AG09309 (cell line): ENCODE results near the gene FAM110D.

ENCODE experiments used
- DNase-seq: peaks from one replicate; pipeline ENCODE4 v3.0.0-alpha.2; 2010; ENCODE audit warnings: low read depth
- H3K4me3 ChIP-seq: 2 replicates; pipeline ENCODE4 v1.5.1; 2011; ENCODE audit warnings: mild to moderate bottlenecking, low read depth, low read length, moderate library complexity; ENCODE audit not compliant: control insufficient read depth
- TF ChIP-seq, protein P1 (sequence below): IDR thresholded peaks from 2 replicates; pipeline ENCODE4 v1.5.1; 2011; ENCODE audit warnings: mild to moderate bottlenecking, low read depth, low read length, inconsistent platforms; ENCODE audit not compliant: insufficient read depth, control insufficient read depth; ENCODE audit errors: missing control alignments

The FAM110D gene

GRCh38 chr1:26164036-26164860 is 5.4 kb downstream of the FAM110D start:
- no peak for DNase-seq
- TF ChIP-seq, protein P1, sequence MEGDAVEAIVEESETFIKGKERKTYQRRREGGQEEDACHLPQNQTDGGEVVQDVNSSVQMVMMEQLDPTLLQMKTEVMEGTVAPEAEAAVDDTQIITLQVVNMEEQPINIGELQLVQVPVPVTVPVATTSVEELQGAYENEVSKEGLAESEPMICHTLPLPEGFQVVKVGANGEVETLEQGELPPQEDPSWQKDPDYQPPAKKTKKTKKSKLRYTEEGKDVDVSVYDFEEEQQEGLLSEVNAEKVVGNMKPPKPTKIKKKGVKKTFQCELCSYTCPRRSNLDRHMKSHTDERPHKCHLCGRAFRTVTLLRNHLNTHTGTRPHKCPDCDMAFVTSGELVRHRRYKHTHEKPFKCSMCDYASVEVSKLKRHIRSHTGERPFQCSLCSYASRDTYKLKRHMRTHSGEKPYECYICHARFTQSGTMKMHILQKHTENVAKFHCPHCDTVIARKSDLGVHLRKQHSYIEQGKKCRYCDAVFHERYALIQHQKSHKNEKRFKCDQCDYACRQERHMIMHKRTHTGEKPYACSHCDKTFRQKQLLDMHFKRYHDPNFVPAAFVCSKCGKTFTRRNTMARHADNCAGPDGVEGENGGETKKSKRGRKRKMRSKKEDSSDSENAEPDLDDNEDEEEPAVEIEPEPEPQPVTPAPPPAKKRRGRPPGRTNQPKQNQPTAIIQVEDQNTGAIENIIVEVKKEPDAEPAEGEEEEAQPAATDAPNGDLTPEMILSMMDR = peak; percentile 41
- H3K4me3 ChIP-seq = peak overlapping the region; percentile 28

- TF ChIP-seq, protein P1 = no peak
- no peak for DNase-seq
- no peak overlapping the region for H3K4me3 ChIP-seq
Measured at GRCh38 chr1:26164861-26165842, 6.3 kb downstream of the FAM110D start.

DNA sequence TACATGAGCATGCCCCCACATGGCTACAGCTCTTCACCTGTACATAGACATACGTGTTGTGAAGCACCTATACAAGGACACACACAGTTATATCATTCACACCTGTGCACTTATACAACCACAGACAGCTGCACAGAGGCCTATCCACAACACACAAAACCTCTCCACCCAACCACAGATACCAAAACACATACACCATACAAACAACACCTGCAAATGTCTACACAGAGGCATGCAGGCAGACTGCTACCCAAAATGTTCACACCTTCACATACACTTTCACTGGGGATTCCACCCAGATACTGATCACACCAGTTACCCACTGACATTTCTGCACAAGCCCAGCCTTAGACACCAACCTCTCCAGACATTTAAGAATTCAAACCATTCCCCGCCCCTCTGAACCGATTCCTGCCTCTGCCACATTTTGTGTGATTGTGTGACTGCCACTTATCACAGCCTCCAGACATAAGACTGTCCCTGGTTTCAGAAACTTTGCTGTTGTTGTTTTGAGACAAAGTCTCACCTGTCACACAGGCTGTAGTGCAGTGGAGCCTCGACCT is 7.9 kb downstream of the FAM110D start:
- TF ChIP-seq, protein P1 = no peak
- no peak overlapping the region for H3K4me3 ChIP-seq
- DNase-seq = no peak

DNA sequence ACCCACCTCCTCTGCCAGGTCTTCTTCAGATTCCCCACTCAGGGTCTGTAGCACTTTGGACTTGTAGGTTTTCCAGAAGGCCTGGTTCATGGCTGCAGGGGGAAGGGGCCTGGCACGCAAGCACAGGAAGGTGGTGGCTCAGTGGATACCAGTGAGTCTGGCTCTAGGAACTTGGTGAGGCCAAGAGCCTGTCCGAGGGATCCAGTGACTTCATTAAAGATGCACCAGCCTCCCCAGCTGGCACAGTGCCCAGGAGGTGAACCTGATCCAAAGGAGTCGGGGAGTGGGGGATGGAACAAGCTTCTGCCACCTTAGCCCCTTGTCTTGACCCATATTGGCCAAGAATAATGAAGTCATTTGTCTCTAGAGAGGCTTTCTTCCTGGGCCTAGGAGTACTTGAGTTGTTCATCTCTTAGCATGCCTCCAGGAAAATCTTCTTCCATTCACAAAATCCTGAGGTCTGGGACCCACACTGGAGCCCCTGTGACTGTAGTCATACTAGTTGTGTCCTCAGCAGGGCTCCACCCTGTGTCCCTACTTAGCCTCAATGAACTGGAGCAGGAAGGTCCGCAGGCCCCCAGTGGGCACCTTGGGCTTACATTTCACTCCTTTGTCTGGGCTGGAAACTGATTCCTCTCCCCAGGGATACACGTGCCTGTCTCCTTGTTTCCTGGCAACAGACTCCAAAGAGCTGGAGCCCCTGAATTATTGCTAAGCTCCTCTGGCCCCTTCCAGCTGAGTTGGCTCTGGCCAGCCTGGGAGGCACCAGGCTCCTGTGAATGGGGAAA is 9.7 kb downstream of the FAM110D start, which contains the start of gene C1orf232:
Gene C1orf232, minus strand, starts transcription at position 554 of the 788 bp plus-strand sequence. Its CDS starts 464 bp downstream, at position 90.
- DNase-seq = no peak
- TF ChIP-seq, protein P1 = no peak
- H3K4me3 ChIP-seq = peak within 1 kb of the TSS; percentile 94

- no peak for DNase-seq
- peak overlapping the region; percentile 94 for H3K4me3 ChIP-seq
- TF ChIP-seq, protein P1 = no peak
Measured at GRCh38 chr1:26169198-26169554, 10.3 kb downstream of the FAM110D start.
